OCI-LY1 (cell line): Measurements from ENCODE around the gene CDH3.

Experiments used
- H2AFZ ChIP-seq: fragments of 200-600 bp; sonication (generic), shearing (Covaris generic); 2 replicates; pipeline ENCODE4 v1.6.0; 2014; ENCODE audit warnings: antibody characterized with exemption, mild to moderate bottlenecking, low read length
- H3F3A ChIP-seq: fragments of 200-600 bp; sonication (generic), shearing (Covaris generic); 2 replicates; pipeline ENCODE4 v1.6.0; 2014; ENCODE audit warnings: mild to moderate bottlenecking, antibody characterized with exemption, low read length, moderate library complexity; ENCODE audit not compliant: insufficient read depth
- H3K27ac ChIP-seq: fragments of 200-600 bp; sonication (generic); 2 replicates; pipeline ENCODE4 v1.5.1; 2014; ENCODE audit warnings: low read length, mixed run types, mild to moderate bottlenecking, low read depth; ENCODE audit not compliant: poor library complexity, severe bottlenecking
- H3K27me3 ChIP-seq: fragments of 200-600 bp; sonication (generic); 2 replicates; pipeline ENCODE4 v1.6.0; 2014; ENCODE audit warnings: antibody characterized with exemption, mild to moderate bottlenecking, low read length, moderate library complexity; ENCODE audit not compliant: insufficient read depth
- H3K36me3 ChIP-seq: fragments of 200-600 bp; sonication (generic); 2 replicates; pipeline ENCODE4 v1.6.1; 2014; ENCODE audit warnings: mild to moderate bottlenecking, antibody characterized with exemption, low read length, moderate library complexity, mixed read lengths; ENCODE audit not compliant: insufficient read depth
- H3K4me1 ChIP-seq: fragments of 200-600 bp; sonication (generic); 2 replicates; pipeline ENCODE4 v1.5.1; 2014; ENCODE audit warnings: mild to moderate bottlenecking, low read length, moderate library complexity; ENCODE audit not compliant: insufficient read depth, severe bottlenecking
- H3K4me2 ChIP-seq: fragments of 200-600 bp; sonication (generic), shearing (Covaris generic); 2 replicates; pipeline ENCODE4 v1.6.1; 2014; ENCODE audit warnings: low read length
- H3K4me3 ChIP-seq: fragments of 200-600 bp; sonication (generic); 2 replicates; pipeline ENCODE4 v1.5.1; 2014; ENCODE audit warnings: low read length, low read depth, mild to moderate bottlenecking, mixed read lengths; ENCODE audit not compliant: poor library complexity, severe bottlenecking
- H3K79me2 ChIP-seq: fragments of 200-600 bp; shearing (Covaris generic); 2 replicates; pipeline ENCODE4 v1.6.1; 2016; ENCODE audit warnings: mixed run types, low read length, mixed read lengths; ENCODE audit not compliant: insufficient read depth
- H3K9ac ChIP-seq: fragments of 200-600 bp; sonication (generic), shearing (Covaris generic); 2 replicates; pipeline ENCODE4 v1.6.1; 2014; ENCODE audit warnings: mild to moderate bottlenecking, low read length, mixed read lengths
- H3K9me2 ChIP-seq: fragments of 200-600 bp; sonication (generic), shearing (Covaris generic); 2 replicates; pipeline ENCODE4 v1.6.1; 2014; ENCODE audit warnings: low read depth, mild to moderate bottlenecking, low read length, mixed read lengths
- H3K9me3 ChIP-seq: fragments of 200-600 bp; shearing (Covaris generic); 2 replicates; pipeline ENCODE4 v1.6.1; 2014; ENCODE audit warnings: low read length, mixed read lengths
- H4K20me1 ChIP-seq: fragments of 200-600 bp; sonication (generic), shearing (Covaris generic); 2 replicates; pipeline ENCODE4 v1.6.0; 2016; ENCODE audit warnings: mild to moderate bottlenecking, low read length; ENCODE audit not compliant: insufficient read depth
- CTCF ChIP-seq: fragments of 200-600 bp; sonication (generic), shearing (Covaris generic); IDR thresholded peaks from 2 replicates; pipeline ENCODE4 v1.5.1; 2017; ENCODE audit warnings: mild to moderate bottlenecking, antibody characterized with exemption, low read length, moderate library complexity, mixed read lengths
- EZH2 ChIP-seq: fragments of 200-600 bp; sonication (generic), shearing (Covaris generic); IDR thresholded peaks from 2 replicates; pipeline ENCODE4 v1.8.0; 2017; ENCODE audit warnings: borderline replicate concordance, mixed run types, mild to moderate bottlenecking, antibody characterized with exemption, low read length, moderate library complexity, mixed read lengths

CDH3 gene

GRCh38 chr16:68746951-68747350 lies 101.8 kb downstream of the CDH3 start:
- TF ChIP-seq EZH2 (no peak), CTCF (no peak)
- no peak overlapping the region for H3K9ac ChIP-seq
- no peaks in the 10 kb centered on the region for H3K36me3 ChIP-seq
- no peaks in the 10 kb centered on the region for H3F3A ChIP-seq
- no peaks in the 10 kb centered on the region for H3K4me1 ChIP-seq
- H3K4me3 ChIP-seq, result no peak overlapping the region
- H3K4me2 ChIP-seq, result no peak overlapping the region
- no peaks in the 10 kb centered on the region for H3K27me3 ChIP-seq
- no peaks in the 10 kb centered on the region for H4K20me1 ChIP-seq
- no peak overlapping the region for H3K27ac ChIP-seq
- H2AFZ ChIP-seq, result no peak overlapping the region
- no peaks in the 10 kb centered on the region for H3K79me2 ChIP-seq
- no peaks in the 10 kb centered on the region for H3K9me2 ChIP-seq
- no peaks in the 10 kb centered on the region for H3K9me3 ChIP-seq

- Histone ChIP-seq H3K9ac (no peak overlapping the region), H3K27me3 (no peaks in the 10 kb centered on the region), H3K79me2 (no peaks in the 10 kb centered on the region)
These were observed 104.3 kb downstream of the CDH3 start for GRCh38 chr16:68749432-68749831.

More at GRCh38 chr16:68749432-68749831, 104.3 kb downstream of the CDH3 start:
- Histone ChIP-seq H2AFZ (no peak overlapping the region), H3K4me3 (no peak overlapping the region), H3K9me2 (no peaks in the 10 kb centered on the region), H3K4me2 (no peak overlapping the region), H3K4me1 (no peaks in the 10 kb centered on the region), H4K20me1 (no peaks in the 10 kb centered on the region), H3K27ac (no peak overlapping the region), H3F3A (no peaks in the 10 kb centered on the region), H3K36me3 (no peaks in the 10 kb centered on the region), H3K9me3 (no peaks in the 10 kb centered on the region)
- TF ChIP-seq EZH2 (no peak), CTCF (no peak)
